ENCODE results near the gene GLCE. TPM values are rescaled to one million over a fixed set of nuclear protein-coding genes. Genes with fewer than 3 reads are reported as not detected.

Gene GLCE
- total RNA-seq, 4 donors from 2014 or later = 10.7 to 24.5 (median 16.2) TPM

DNA sequence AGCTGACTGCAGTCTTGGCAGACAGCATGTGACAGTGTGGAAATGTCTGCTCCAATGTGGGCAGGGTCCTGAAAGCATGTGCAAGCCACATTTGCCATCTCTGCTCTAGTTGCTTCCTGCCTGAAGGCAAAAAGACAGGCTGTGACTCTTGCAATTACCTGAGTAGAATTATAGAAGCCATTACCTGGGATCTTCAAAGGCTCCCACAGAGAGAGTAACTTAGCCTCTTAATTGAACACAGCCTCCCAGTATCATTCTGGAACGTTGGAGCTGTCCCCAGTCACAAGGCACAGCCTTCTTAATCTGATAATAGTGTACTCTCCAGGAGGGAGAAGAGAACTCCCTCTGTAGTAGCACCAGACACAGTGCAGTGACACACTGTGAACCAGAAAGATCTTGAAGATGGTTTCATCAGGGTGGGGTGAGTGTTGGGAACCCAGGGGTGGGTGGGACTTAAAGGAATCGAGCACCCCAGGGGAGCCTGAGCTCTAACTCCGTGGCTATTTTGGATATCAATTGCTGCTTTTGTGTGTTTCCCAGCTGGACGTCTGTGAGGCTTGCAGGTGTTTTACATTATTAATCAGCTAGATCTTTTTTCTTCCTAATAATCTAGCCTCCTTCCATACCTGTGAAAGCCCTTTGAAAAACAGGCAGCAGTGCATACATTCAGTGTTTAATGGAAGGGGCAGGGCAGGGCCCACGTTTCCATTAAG, 40.6 kb upstream of the GLCE start:
- TF ChIP-seq, protein P1, sequence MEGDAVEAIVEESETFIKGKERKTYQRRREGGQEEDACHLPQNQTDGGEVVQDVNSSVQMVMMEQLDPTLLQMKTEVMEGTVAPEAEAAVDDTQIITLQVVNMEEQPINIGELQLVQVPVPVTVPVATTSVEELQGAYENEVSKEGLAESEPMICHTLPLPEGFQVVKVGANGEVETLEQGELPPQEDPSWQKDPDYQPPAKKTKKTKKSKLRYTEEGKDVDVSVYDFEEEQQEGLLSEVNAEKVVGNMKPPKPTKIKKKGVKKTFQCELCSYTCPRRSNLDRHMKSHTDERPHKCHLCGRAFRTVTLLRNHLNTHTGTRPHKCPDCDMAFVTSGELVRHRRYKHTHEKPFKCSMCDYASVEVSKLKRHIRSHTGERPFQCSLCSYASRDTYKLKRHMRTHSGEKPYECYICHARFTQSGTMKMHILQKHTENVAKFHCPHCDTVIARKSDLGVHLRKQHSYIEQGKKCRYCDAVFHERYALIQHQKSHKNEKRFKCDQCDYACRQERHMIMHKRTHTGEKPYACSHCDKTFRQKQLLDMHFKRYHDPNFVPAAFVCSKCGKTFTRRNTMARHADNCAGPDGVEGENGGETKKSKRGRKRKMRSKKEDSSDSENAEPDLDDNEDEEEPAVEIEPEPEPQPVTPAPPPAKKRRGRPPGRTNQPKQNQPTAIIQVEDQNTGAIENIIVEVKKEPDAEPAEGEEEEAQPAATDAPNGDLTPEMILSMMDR (IDR thresholded peaks at IDR 0.05; ENCODE audit: low read depth) = no peak

DNA sequence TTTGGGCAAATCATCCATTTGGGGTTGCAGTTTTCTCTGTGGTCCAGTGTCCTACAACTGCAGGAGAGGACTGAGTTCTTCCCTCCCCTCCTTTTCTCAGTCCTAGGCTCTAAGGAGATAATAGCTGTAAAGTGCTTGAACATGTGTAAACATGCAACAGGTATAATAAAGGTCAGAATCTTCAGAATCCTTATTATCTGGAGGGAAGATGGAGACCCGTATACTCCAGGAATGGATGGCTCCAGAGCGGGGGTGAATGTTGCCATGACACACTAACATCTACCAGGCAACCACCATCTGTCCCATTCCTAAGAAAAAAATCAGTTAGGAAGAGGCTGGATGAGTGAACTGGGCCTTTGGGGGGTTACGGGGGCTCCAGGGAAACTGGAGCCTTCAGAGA, 39.7 kb upstream of the GLCE start:
- TF ChIP-seq, protein P1 (IDR thresholded peaks at IDR 0.05; ENCODE audit: low read depth) = no peak

GRCh38 chr15:69121198-69121828, 39.1 kb upstream of the GLCE start:
- TF ChIP-seq, protein P1 (IDR thresholded peaks at IDR 0.05; ENCODE audit: low read depth) = no peak

- TF ChIP-seq, protein P1 (IDR thresholded peaks at IDR 0.05; ENCODE audit: low read depth) = no peak
These were observed 35.2 kb upstream of the GLCE start for GRCh38 chr15:69125236-69125635.

DNA sequence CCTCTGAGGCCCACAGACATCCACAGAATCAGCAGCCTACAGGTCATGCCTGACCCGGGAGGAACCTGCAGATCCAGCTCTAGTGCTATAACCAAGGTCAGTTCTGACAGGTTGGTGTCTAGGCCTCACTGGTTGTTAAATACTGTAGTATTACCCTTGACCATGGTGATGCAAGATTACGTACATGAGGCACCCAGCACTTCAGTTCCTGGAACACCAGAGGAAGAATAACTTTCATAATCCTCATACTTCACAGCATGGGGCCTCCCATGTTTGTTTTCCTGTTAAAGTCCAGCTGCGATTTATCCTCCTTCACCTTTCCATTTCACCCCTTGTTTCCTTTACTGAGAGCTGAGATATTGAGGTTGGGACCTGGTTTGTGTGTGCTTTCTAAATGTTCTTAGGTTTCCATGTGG, 34.4 kb upstream of the GLCE start:
- TF ChIP-seq, protein P1 (IDR thresholded peaks at IDR 0.05; ENCODE audit: low read depth) = no peak

DNA sequence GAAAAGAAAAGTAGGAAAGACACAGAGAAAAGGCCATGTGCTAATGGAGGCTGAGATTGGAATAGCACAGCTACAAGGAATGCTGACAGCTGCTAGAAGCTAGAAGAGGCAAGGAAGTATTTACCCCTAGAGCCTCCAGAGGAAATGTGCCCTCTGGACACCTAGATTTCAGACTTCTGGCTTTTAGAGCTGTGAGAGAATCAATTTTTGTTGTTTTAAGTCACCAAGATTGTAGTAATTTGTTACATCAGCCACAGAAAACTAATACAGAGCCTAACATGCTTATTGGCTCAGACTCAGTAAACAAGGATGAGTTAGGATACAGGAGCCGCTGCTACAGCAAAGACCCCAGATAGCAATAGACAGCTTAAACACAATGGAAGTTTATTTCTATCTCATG, 33.1 kb upstream of the GLCE start:
- TF ChIP-seq, protein P1 (IDR thresholded peaks at IDR 0.05; ENCODE audit: low read depth) = no peak

DNA sequence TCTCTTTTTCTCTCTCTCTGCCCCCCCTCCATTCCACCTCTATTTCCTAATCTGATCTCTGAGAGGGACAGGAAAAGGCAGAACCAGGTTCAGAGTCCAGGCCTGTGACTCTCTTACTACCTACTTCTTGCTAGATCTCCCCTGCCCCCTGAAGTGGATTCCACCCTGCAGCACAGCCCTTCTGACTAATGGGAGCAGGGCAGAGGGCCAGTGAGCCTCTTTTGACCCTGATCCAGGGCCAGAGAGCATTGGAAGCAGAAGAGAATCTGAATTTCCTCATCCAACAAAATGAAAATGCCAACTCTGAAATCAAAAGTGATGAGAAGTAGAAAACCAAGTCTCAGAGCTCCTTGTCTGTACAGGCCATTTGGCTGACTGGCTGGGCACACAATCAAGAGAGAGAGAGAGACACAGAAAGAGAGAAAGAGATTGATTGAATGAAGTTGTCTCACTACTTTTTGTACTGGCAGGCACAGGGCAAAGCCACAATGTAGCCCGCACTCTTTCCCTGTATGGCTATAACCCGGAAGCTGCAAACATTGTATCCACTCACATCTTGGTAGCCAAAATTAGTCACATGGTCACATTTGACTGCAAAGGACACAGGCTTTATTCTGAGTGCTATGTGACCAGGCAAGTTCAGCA, 31.6 kb upstream of the GLCE start:
- TF ChIP-seq, protein P1 (IDR thresholded peaks at IDR 0.05; ENCODE audit: low read depth) = no peak
